Left colon (tissue), 2 donors: ENCODE results near the gene PBX2. TPM values are rescaled to one million over a fixed set of nuclear protein-coding genes. Genes with fewer than 3 reads are reported as not detected.

Experiments used
- ATAC-seq: fragments of 200-7000 bp; cut with Tn5 transposase; one replicate; pipeline ENCODE4 v1.9.1; 2020; ENCODE audit warnings: mild to moderate bottlenecking, moderate library complexity
- DNase-seq, 2 donors: peaks; one replicate each; pipeline ENCODE4 v3.0.0-alpha.2; 2020
- intact Hi-C, 2 donors: fragments of 100-400 bp; cut with DNase I in 1 of 2; cut with micrococcal nuclease in 1 of 2; formaldehyde crosslinking; loops; one replicate each; pipeline versions ENCODE4 v1.11.2 to v1.14.0; 2022; cut with DNase I, micrococcal nuclease
- total RNA-seq, 2 donors: library from RNA; stranded (reverse); fragmentation: NEBNext Ultra II Directional; extraction: Animal tissue kit (Norgen Biotek cat#: 25700); gene quantifications; one replicate each; pipeline ENCODE4 v1.2.1, GENCODE V29; 2021
- donor health status: DM: no; HTN: no; CAD: no.
- donor health status: DM: yes; HTN: yes; CAD: no.

The PBX2 gene
- total RNA-seq, 2 donors from 2014 or later: 41.5 to 49.6 TPM

DNA sequence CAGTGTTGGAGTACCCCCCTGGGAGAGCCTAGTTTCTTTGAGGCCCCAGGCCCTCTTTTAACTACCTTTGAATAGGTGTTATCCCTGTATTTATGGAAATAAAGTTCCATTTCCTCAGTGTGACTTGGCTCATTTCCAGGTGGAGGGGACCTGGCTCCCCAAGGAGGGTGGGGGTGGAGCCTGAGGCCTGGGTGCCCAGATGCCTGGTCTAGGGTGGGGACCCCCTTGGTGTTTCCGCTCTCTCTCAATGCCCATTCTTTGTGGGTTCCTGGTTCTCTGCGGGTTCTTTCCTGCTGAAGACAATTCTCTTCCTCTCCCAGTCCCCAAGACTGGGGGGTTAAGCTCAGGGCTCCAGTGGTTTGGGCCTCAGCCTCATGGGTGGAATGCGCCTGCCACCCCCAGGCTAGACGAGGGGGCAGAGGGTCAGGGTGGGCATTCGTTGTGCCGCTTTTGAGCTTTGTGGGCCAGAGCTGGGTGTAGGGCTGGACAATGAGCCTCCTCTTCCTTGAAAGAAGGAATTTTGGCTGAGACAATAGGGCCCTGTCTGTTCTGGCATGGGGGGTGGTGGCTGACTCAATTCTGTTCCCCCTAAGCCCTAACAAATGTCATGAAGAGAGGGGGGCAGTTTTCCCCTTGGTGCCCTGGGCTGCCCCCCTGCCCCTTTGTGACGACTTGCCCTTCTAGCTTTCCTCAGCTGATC lies 26.3 kb downstream of the PBX2 start:
- ATAC-seq: no peak
- DNase-seq: no peak
- intact Hi-C loops: no loop called here

DNA sequence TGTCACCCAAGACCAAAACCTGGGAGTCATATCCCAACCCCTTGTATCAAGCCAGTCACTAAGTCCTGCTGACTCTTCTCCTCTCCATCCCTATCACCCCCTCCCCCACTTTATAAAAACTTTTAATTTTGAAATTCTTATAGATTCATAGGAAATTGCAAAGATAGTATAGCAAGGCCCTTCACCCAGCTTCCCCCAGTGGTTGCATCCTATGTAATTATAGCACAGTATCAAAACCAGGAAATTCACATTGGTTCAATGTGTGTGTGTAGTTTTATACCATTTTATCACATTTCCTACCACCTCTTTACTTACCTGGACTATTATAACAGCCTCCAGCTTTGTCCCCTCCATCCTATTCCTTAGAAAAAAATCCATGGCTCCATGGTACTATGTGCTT lies 31.9 kb downstream of the PBX2 start:
- intact Hi-C loops: no loop called here
- DNase-seq (no peak), ATAC-seq (no peak)

DNA sequence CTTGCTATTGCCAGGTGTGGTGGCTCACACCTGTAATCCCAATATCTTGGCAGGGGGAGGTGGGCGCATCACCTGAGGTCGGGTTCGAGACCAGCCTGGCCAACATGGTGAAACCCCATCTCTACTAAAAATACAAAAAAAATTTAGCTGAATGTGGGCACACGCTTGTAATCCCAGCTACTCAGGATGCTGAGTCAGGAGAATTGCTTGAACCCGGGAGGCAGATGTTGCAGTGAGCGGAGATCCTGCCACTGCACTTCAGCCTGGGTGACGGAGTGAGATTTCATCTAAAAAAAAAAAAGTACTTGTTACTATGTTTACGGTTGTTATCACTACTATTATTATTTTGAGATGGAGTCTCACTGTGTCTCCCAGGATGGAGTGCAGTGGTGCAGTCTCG lies 33.1 kb downstream of the PBX2 start:
- DNase-seq (no peak), ATAC-seq (no peak)
- intact Hi-C loops: no loop called here

DNA sequence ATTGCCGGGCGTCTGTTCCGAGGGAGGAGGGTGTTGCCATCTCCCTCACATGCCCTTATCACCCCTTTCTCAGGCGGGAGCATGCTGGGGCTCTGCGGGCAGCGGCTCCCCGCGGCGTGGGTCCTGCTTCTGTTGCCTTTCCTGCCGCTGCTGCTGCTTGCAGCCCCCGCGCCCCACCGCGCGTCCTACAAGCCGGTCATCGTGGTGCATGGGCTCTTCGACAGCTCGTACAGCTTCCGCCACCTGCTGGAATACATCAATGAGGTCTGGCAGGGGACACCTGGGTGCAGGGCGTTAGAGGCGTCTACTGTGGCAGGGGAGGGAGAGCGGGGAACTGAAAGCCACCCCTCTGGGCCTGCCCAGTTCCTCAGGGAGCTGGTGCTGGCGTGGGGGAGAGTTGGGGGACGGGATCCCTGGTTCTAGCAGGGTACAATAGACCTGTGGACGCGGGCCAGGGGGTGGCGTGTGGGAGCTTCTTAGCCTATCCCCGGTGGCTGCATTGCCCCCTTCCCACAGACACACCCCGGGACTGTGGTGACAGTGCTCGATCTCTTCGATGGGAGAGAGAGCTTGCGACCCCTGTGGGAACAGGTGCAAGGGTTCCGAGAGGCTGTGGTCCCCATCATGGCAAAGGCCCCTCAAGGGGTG lies 35.4 kb downstream of the PBX2 start:
- intact Hi-C loops: no loop called here
- peak; percentile 86 for ATAC-seq
- peak; percentile 80 to 86 for DNase-seq

DNA sequence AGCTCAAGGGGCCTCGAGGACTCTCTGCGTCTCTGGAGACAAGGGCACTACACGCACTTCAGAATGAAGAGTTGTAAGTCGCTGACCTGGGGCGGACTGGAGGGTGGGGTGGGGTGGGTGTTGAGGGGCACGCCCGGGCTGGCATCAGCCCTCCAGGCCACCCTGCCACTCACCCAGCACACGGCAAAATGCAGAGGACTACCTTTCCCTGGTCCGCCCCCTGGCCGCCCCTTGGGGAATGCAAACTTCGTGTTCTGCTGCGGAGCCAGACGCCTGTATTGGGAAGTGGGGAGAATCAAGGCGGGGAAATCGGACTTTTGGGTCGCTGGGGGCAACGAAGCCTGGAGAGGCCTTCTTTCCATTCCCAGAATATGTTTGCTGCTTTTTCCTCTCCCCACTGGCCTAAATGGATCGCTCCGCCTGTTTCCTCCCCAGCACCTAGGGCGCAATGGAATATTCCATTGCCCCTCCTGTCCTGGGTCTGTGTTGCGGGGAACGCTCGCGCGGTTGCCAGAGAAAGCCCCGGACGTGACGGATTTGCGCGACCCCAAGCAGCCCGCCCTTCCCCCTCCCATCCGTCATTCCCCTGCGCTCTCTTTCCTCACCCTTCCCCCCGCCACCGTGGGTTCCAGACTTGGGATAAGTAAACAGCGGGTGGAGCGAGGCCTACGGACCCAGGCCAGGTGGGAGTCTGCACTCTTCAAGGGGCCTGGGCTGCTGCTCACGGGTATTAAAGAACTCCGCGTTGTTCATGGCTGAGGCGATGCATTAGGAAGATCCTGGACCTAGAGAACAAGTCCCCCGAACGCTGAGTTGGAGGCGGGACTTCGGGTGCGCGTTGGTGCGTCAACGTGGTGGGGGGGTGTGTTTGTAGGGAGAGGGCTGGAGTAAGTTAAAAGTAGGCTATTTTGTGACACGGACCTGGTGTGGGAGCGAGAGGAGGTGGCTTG lies 36.2 kb downstream of the PBX2 start, which contains the start of gene PPT2:
Gene PPT2, plus strand, starts transcription at position 578 of the 950 bp plus-strand sequence. CDS start 454 bp downstream, outside the sequence.
- peak; percentile 74 for ATAC-seq
- intact Hi-C loops: no loop called here

DNA sequence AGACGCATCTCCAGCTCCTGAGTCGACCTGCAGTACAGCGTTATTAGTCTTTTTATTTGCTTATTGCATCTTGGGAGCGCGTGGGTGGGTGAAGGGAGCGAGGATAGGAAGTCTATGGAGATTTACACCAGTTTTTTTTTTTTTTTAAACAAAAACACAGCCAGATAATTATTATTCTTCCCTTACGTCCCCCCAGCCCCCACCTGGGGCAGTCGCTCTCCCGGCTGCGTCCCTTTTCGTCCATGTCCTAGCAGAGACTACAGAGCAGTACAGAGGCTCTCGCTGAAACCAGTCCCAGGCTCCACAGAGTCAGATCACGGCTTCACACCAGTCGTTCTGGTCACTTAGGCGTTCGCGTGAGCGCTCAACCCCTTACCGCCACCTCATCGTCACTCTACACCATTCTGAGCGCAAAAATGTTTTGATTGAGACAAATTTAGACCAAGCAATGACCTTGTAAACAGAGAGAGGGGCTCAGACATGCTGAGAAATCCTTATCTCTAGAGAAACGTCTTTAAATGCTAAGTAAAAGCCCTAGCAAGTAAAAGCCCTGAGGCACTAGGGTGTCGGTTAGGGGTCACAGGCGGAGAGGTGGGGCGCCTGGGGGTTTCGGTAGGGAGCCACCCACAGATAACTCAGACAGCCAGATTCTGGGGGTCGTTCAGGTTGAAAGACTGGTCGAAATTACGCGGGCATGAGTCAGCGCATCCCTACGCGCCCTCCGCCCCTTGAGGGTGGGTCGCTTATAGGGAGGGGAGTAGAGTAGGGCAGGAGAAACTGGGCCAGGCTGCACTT lies 37.0 kb downstream of the PBX2 start:
- ATAC-seq: no peak
- intact Hi-C loops: no loop called here
- DNase-seq: peak; percentile 38 to 41

More for the DNA sequence above, 36.2 kb downstream of the PBX2 start, which contains the start of gene PPT2:
- peak; percentile 88 to 90 for DNase-seq

DNA sequence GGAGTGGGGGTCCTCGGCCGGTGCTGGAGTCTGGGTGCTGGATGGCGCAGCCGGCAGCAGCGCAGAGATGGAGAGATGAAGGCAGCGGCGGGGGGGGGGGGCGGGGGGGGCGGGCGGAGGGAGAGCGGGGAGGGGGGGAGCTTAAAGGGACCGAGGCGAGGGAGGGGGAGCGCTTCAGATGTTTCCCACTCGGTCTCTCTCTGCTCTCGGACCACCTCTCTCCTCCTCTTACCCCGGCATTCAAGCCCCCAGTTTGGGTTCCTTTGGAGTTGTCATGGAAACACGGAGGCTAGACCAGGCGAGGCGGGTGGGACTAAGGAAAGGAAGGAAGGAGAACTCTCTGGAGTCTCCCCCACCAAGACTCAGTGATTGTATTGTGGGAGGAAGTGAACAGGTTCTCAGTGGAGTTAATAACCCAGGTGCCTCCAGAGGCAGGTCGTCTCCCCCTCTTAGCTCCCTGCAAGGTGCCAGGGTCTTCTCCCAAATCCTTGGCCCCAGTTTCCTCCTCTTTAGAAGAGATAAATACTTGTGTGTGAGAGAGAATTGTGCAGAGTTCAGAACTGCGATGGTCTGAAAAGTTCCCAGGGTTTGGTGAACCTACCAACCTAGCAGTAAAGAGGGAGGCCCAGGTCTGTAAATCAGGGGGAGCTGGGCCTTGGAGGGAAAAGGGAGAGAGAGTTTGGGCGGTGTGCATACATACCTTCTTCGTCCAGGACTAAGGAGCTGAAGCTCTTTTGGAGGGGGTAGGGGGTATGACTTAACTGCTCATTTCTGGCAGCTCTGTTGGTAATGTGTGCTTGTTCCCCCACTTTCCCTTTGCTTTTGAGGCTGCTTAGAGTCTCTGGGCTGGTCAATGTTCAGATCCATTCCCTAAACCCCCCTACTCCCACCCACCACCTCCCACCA lies 37.9 kb downstream of the PBX2 start, which contains the start of gene PRRT1:
Gene PRRT1, minus strand, starts transcription at position 77 of the 906 bp plus-strand sequence. CDS start 112 bp downstream, outside the sequence.
- DNase-seq: no peak
- no peak for ATAC-seq
- intact Hi-C loops: no loop called here

DNA sequence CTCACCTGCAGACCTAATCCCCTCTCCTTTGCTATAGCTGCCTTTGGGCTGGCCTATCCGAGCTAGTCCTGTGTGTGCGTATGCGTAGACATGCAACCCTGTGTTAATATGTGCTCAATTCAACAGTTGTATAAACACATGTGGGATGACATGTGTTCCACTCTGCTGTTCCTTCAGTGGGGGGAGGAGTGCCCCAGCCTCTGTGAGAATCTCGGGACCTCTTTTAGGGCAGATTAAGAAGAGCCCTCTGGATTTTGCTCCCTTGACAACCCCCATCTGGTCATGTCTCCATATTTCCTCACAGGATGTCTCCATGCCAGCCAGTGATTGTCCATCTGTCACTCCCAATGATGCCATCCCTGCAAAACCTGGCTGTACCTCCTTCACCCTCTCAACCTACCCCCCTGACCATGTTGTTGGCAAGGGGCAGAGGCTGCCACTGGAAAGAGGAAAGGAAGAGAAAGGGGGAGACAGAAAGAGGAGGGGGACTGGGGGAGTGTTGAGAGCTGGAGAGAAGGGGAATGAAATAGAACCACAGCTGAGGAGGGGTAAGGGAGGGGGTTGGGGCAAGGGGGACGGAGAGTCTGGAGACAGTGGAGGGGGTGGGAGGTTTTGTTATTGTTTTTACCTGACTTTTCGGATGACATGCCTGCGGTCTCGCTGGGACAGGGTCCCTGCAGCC lies 38.7 kb downstream of the PBX2 start:
- intact Hi-C loops: no loop called here
- ATAC-seq (no peak), DNase-seq (no peak)

DNA sequence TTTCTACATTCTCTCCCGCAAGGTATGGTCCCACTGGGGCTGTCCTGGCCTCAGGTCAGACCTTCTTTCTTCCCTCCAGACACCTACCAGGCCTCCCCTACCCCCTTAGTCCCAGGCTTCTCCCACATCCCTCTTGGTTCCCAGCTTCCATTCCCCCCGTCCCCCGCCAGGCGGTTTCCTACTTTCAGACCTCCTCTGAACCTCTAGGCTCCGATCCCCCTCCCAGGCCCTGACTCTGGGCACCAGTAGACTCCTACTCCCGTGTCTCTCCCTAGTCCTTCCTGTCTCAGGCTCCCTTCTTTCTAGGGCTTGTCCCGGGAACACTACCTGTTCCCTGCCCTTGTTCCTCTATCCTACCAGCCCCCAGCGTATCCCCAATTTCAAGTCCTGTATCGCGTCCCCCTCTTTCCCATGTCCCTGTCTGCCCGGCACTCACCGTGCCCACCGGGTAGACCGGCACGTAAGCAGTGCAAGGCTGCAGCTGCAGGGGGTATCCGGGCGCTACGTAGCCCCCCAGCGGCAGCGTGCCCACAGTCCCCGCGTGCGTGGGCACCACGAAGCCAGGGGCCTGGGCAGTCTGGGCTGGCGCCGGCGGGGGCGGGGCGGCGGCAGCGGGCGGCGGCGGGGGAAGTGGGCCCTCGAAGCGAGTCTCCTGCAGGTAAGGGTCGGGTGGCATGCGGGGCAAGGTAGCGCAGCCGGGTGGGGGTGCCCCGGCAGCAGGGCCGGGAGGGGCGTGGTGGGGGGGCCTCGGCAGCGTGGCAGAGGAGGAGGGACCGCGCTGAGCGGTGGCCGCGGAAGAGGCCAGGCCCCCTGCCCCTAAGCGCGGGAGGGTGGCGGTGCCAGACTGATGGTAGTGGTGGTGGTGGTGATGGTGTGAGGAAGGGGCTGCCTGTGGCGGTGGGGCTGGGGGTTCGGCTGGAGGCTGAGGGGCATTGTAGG lies 39.8 kb downstream of the PBX2 start:
- intact Hi-C loops: no loop called here
- ATAC-seq: no peak
- DNase-seq: no peak

DNA sequence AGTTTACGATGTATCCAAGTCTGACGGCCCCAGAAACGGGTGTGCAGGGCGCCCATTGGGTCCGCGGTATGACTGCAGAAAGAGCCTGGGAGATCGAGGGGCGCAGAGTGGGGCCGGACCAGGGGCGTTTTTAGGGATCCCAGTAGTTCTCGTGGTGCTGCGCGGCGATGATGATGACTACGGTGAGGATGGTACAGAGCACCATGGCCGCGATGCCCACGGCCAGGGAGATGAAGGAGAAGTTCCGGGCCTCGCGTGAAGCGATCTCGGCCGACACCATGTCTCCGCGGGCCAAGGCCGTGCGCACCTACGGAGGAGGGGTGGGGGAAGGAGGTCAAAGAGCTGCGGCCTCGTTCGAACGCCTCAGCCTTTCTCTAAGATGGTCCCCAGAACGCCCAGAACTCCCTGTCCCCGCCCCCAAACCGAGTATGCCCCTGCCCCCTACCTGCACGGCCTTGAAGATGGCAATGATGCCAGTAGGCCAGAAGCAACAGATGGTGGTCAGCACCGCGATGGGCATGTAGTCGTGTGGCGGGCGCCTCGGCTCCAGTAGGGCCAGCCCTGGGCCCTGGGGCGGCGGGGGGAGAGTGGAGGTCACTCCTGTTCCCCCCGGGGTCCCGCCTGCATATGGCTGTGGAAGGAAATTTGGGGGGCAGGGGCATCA lies 40.8 kb downstream of the PBX2 start:
- no peak for ATAC-seq
- no peak for DNase-seq
- intact Hi-C loops: no loop called here

DNA sequence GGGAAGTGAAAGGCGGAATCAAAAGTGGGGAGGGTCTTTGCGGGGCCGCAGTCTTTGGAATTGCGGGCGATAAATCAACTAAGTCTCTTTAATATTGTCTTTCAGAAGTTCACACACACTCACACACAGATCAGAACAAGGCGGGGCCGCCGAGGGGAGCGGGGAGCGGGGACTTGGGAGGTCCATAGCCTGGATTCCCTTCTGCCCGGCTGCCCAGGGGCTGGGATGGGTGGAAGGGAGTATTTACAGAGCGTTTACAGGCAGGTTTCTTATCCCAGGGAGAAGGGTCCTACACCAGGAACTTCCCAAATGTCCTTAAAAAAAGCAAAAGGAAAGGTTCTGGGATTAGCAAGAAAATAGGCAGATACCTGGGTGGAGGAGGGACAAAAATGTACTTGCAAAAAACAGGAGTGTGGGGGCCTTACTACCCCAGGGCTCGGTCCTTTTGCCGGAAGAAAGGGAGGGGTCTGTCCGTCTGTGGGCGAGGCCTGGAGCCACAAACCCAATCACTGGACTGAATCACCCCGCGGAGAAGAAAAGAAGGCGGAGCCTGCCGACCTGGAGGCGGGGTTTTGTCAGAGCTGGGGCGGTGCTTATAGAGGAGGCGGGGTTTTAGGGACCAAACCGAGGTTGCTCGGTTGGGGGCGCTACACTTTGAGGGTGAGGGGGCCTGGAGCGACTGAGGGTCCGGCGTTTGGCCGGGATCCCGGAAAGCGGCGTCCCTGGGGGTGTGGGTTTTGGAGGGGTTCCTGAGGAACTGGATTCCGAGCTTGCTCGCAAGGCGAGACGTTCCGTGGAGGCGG lies 41.5 kb downstream of the PBX2 start:
- DNase-seq (peak; percentile 71 to 72), ATAC-seq (peak; percentile 75)
- intact Hi-C loops: no loop called here

DNA sequence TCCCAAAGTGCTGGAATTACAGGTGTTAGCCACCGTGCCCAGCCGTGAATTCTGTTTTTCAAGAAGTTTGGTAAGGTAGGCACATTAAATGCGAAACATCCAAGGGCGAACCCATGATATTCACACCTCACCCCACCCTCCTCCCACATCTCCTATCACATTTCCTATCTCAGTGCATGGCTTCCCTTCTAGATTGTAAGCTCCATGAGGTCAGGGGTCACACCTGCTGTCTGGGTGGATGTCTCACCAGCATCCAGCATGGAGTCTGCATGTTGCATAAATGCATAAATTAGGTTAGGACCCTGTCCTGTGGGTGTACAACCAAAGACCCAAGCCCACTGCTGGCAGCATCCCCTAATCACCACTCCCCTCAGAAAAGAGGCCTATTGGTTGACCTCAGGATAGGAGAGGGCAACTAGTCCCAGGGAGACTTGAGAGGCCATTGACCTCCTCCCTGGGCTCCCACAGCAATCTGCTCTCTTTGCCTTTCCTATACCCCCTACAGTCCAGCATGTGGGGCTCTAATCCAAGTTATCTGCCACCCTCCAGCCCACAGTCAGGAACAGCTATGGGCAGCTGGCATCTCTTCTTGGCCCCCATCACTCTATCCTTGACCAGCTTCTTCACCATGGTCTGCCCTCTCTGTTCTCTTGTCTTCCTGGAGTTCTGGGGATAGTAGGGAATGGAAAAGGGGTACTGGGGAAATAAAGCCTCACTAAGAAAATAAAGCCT lies 42.4 kb downstream of the PBX2 start:
- no peak for DNase-seq
- no peak for ATAC-seq
- intact Hi-C loops: no loop called here

DNA sequence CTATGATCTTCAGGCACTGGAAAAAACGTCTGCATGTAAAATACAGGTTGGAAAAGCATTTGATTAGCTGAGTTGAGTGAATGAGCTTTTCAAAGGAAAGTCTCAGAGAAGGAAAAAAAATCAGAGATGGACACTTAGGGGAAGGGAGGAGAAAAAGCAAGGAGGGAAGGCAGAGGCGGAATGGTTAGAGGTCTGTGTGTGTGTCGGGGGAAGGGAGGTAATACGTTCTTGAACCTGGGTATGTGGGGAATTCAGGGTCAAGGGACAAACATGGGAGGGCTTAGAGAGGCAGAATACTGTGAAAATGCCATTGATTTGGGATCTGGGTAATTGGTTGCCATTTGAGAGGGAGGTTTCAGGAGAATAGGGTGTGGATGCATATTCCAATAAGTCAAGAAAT lies 43.3 kb downstream of the PBX2 start:
- intact Hi-C loops: no loop called here
- no peak for DNase-seq
- ATAC-seq: no peak

DNA sequence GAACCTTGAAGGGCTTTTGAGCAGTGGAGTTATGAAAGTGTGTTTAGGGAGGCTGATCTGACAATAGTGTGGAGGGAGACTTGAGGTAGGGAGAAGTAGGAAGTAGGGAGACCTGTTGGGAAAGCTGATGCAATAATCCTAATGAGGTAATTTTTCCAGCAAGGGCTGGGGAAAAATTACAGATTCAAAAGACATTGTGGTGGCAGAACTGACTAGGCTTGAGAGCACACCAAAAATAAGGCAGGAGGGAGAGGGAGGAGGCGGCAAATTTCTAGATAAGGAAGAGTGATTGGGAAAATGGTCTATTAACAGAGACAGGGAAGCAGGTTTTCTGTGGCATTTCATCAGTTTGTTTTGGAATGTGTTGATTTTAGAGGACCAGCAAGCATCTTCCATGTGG lies 43.7 kb downstream of the PBX2 start:
- ATAC-seq (no peak), DNase-seq (no peak)
- intact Hi-C loops: no loop called here
